Heart right ventricle (tissue), 16 donors: ENCODE measurements around the gene FAM174B. TPM values are rescaled to one million over a fixed set of nuclear protein-coding genes. Genes with fewer than 3 reads are reported as not detected.
A peak's percentile ranks its signal among the peaks of the same experiment; 100 is the strongest.

Experiments
- ATAC-seq, 8 donors: fragments of 200-7000 bp; cut with Tn5 transposase; one replicate each; pipeline ENCODE4 v1.9.1; 2020; ENCODE audit warnings: mild to moderate bottlenecking in 8 of 8, moderate library complexity in 8 of 8, moderate number of reproducible peaks in 1 of 8
- DNase-seq, 2 donors: peaks; one replicate each; pipeline ENCODE4 v3.0.0-alpha.2; 2020
- H3K27ac ChIP-seq, 10 donors: fragments of 200-600 bp; sonication (generic) in 2 of 10; one replicate each; pipeline versions ENCODE4 v1.5.0 to v1.8.0; 2020 to 2022; ENCODE audit warnings: mild to moderate bottlenecking in 3 of 10
- H3K27me3 ChIP-seq, 7 donors: fragments of 200-600 bp; one replicate each; pipeline ENCODE4 v1.8.0; 2021 to 2022; ENCODE audit warnings: mild to moderate bottlenecking in 2 of 7
- H3K36me3 ChIP-seq, 9 donors: fragments of 200-600 bp; sonication (generic) in 1 of 9; one replicate each; pipeline versions ENCODE4 v1.5.0 to v1.8.0; 2020 to 2022; ENCODE audit warnings: mild to moderate bottlenecking in 2 of 9
- H3K4me1 ChIP-seq, 9 donors: fragments of 200-600 bp; sonication (generic) in 1 of 9; one replicate each; pipeline versions ENCODE4 v1.5.0 to v1.8.0; 2020 to 2022; ENCODE audit warnings: mild to moderate bottlenecking in 4 of 9
- H3K4me3 ChIP-seq, 10 donors: fragments of 200-600 bp; sonication (generic) in 2 of 10; one replicate each; pipeline versions ENCODE4 v1.5.0 to v1.8.0; 2020 to 2022; ENCODE audit warnings: mild to moderate bottlenecking in 7 of 10, moderate library complexity in 2 of 10
- H3K9me3 ChIP-seq, 11 donors: fragments of 200-600 bp in 10 of 11; sonication (generic) in 2 of 11; one replicate each; pipeline versions ENCODE4 v1.5.0 to v1.8.0; 2013 to 2022; ENCODE audit warnings: mild to moderate bottlenecking in 2 of 11, control low read depth in 1 of 11, moderate library complexity in 1 of 11
- CTCF ChIP-seq, 9 donors: fragments of 200-600 bp; sonication (generic) in 2 of 9; IDR thresholded peaks; one replicate each; pipeline versions ENCODE4 v1.5.0 to v1.8.0; 2021 to 2022; ENCODE audit warnings: antibody characterized with exemption in 9 of 9, mild to moderate bottlenecking in 5 of 9, moderate library complexity in 1 of 9
- WGBS, 2 donors: extraction: QIAGEN DNeasy Blood & Tissue Kit; methylation state at CpG; one replicate each; pipeline ENCODE4 v1.1.7; 2013; ENCODE audit warnings: inconsistent platforms in 1 of 2; 5-methylcytosine and 5-hydroxymethylcytosine counted together
- intact Hi-C, 10 donors: fragments of 100-400 bp; cut with DNase I; formaldehyde crosslinking; loops; one replicate each; pipeline versions ENCODE4 v1.11.1 to v1.14.2; 2022
- polyA plus RNA-seq, 2 donors: library from polyadenylated mRNA; stranded (reverse); fragments of 200-250 nt; gene quantifications; one replicate each; pipeline ENCODE4 v1.2.3, GENCODE V29; 2013
- total RNA-seq, 10 donors: library from RNA; stranded (reverse); fragmentation: NEBNext Ultra II Directional in 3 of 10; extraction: Animal tissue kit (Norgen Biotek cat#: 25700) in 3 of 10; gene quantifications; one replicate each; pipeline versions ENCODE4 v1.2.1 to v1.2.4, GENCODE V29; 2021 to 2023
- donor health status: Arrhythmogenic right ventricular cardiomyopathy.
- donor health status: ischemic (EF 13 %, LVEDD 7.1; RV severe dilation, severe dysfunction).
- donor health status: healthy with polysubstance abuse.
- donor health status: DM: no; HTN: yes; CAD: no.
- donor health status: DM: no; HTN: no; CAD: no.
- donor health status: ischemic (EF 25% LVEDD 6.9; RV normal size, moderate dysfunction).
- donor health status: ischemic (EF 25% LVEDD 5.7; RV mildly dilated, moderate dysfunction).
- donor health status: healthy.
- donor health status: DM: yes; HTN: yes; CAD: no.
- donor health status: Ischemic cardiomyopathy.
- donor health status: ischemic (EF 35%, LVEDD 5.7; RV mildly dilated, moderate dysfunction).
- donor health status: nonischemic (EF 11% LVEDD 7.7; RV severe dilation, severe dysfunction).
- donor health status: DM: yes; HTN: yes; CAD: no.
- donor health status: PGD.
- donor health status: ischemic (EF 29% LVEDD 5.4; RV normal size, mild dysfunction).
- donor health status: nonischemic (EF 23%, LVEDD 6.1; RV moderate dilation, normal function).

The FAM174B gene
- total and polyA plus RNA-seq, 12 donors, result 6.1 to 16.9 (median 10.8) TPM

GRCh38 chr15:92656089-92656488 lies 514 bp upstream of the FAM174B start:
- intact Hi-C loops, result loop anchor here in 1 of 10 donors (5.0 kb wide), 1 partner anchor 39 kb away; no protein-coding TSS in a partner anchor
- peak overlapping the region in 1 of 10 donors; percentile 63 for H3K27ac ChIP-seq
- H3K4me1 ChIP-seq, result peaks cover 8 to 44% (median 16%) of the 10 kb centered on the region in 9 donors
- H3K27me3 ChIP-seq, result peaks cover 0 to 35% (median 0%) of the 10 kb centered on the region in 7 donors
- peaks cover 0 to 2% (median 0%) of the 10 kb centered on the region in 9 donors for H3K36me3 ChIP-seq
- WGBS, 2 donors, result 84 to 87% methylated on average over 6 of the region's 6 CpGs
- no peak for ATAC-seq
- TF ChIP-seq CTCF (IDR thresholded peaks at IDR 0.05), result no peak
- no peak for DNase-seq
- peak overlapping the region in 9 of 10 donors; percentile 46 to 71 (median 61) for H3K4me3 ChIP-seq
- peaks cover 0 to 2% (median 0%) of the 10 kb centered on the region in 11 donors for H3K9me3 ChIP-seq

- Histone ChIP-seq H3K4me1 (peaks cover 8 to 51% (median 16%) of the 10 kb centered on the region in 9 donors), H3K36me3 (peaks cover 0 to 2% (median 0%) of the 10 kb centered on the region in 9 donors), H3K4me3 (peak overlapping the region in 9 of 10 donors; percentile 46 to 71 (median 61)), H3K27ac (peak overlapping the region in 4 of 10 donors; percentile 11 to 63 (median 38)), H3K27me3 (peaks cover 0 to 35% (median 0%) of the 10 kb centered on the region in 7 donors), H3K9me3 (peaks cover 0 to 3% (median 0%) of the 10 kb centered on the region in 11 donors)
- 68 to 77% methylated on average over 7 of the region's 7 CpGs for WGBS, 2 donors
- no peak for DNase-seq
- intact Hi-C loops, result loop anchor here in 1 of 10 donors (5.0 kb wide), 1 partner anchor 37 kb away; no protein-coding TSS in a partner anchor
- no peak for ATAC-seq
- TF ChIP-seq CTCF (IDR thresholded peaks at IDR 0.05), result no peak
These were observed 913 bp downstream of the FAM174B start for GRCh38 chr15:92654662-92655061.

- Histone ChIP-seq H3K9me3 (peaks cover 0 to 3% (median 0%) of the 10 kb centered on the region in 11 donors), H3K4me1 (peaks cover 8 to 55% (median 16%) of the 10 kb centered on the region in 9 donors), H3K4me3 (peak overlapping the region in 6 of 10 donors; percentile 55 to 65 (median 62)), H3K27ac (peak overlapping the region in 3 of 10 donors; percentile 16 to 63 (median 60)), H3K27me3 (peaks cover 0 to 35% (median 0%) of the 10 kb centered on the region in 7 donors), H3K36me3 (peaks cover 0 to 2% (median 0%) of the 10 kb centered on the region in 9 donors)
- 75 to 80% methylated on average over 7 of the region's 7 CpGs for WGBS, 2 donors
- TF ChIP-seq CTCF (IDR thresholded peaks at IDR 0.05), result peak in 4 of 9 donors; percentile 8 to 28 (median 11)
- no peak for DNase-seq
- ATAC-seq, result peak in 7 of 8 donors; percentile 47 to 86 (median 80)
- intact Hi-C loops, result no loop called here
These were observed 1.6 kb downstream of the FAM174B start for GRCh38 chr15:92653836-92654539.

GRCh38 chr15:92653366-92653765 lies 2.2 kb downstream of the FAM174B start:
- no peak for DNase-seq
- peaks cover 0 to 2% (median 0%) of the 10 kb centered on the region in 9 donors for H3K36me3 ChIP-seq
- H3K27ac ChIP-seq, result no peak overlapping the region
- H3K9me3 ChIP-seq, result peaks cover 0 to 3% (median 0%) of the 10 kb centered on the region in 11 donors
- peaks cover 0 to 35% (median 0%) of the 10 kb centered on the region in 7 donors for H3K27me3 ChIP-seq
- intact Hi-C loops, result no loop called here
- no peak overlapping the region for H3K4me3 ChIP-seq
- peaks cover 8 to 56% (median 16%) of the 10 kb centered on the region in 9 donors for H3K4me1 ChIP-seq
- WGBS, 2 donors, result 93 to 95% methylated on average over 5 of the region's 5 CpGs
- no peak for ATAC-seq
- TF ChIP-seq CTCF (IDR thresholded peaks at IDR 0.05), result no peak
